Endothelial cell of umbilical vein (primary cell): ENCODE results near the gene TSPAN31. TPM values are rescaled to one million over a fixed set of nuclear protein-coding genes. Genes with fewer than 3 reads are reported as not detected.

ENCODE experiments used
- BruUV-seq: library from RNA; stranded (reverse); fragments of 400-500 nt; replicated peaks from 2 replicates; lab custom pipeline; 2021; lab: Mats Ljungman, UMichigan
- CTCF ChIA-PET: fragments of 300-600, 350-600 bp; sonication (Branson Sonifier 250); formaldehyde crosslinking; loops from one replicate; lab custom pipeline; 2021; ENCODE audit warnings: antibody characterized with exemption, inconsistent platforms; lab: Charles Lee
- POLR2A ChIA-PET: fragments of 300-600, 350-600 bp; sonication (Branson Sonifier 250); formaldehyde crosslinking; loops from one replicate; lab custom pipeline; 2021; ENCODE audit warnings: antibody characterized with exemption, inconsistent platforms; lab: Charles Lee
- DNase-seq: peaks from one replicate; pipeline ENCODE4 v3.0.0-alpha.2; 2011; ENCODE audit warnings: low read depth, low spot score
- FAIRE-seq: peaks from 2 replicates; lab custom pipeline; 2011; peaks lifted over from hg19 to GRCh38; lab: Jason Lieb, UNC
- H2AFZ ChIP-seq: 2 replicates; pipeline ENCODE4 v1.6.0; 2012; ENCODE audit warnings: low read depth, low read length, control low read depth, inconsistent platforms
- H3K27ac ChIP-seq: 2 replicates; pipeline ENCODE4 v1.5.1; 2011; ENCODE audit warnings: low read depth, mild to moderate bottlenecking, control low read depth, low read length, moderate library complexity; ENCODE audit not compliant: insufficient read depth
- H3K27me3 ChIP-seq, 2 experiments: 2 replicates each; pipeline versions ENCODE4 v1.6.0 to v1.6.1; 2011; ENCODE audit warnings: low read length in 2 of 2, mixed read lengths in 1 of 2; ENCODE audit not compliant: control insufficient read depth in 2 of 2, insufficient read depth in 2 of 2
- H3K36me3 ChIP-seq, 2 experiments: 2 replicates in 1 of 2; 3 replicates in 1 of 2; pipeline ENCODE4 v1.5.1; 2011; ENCODE audit warnings: low read length in 2 of 2, mild to moderate bottlenecking in 1 of 2, moderate library complexity in 1 of 2; ENCODE audit not compliant: control insufficient read depth in 2 of 2, insufficient read depth in 2 of 2; ENCODE audit errors: extremely low read depth in 1 of 2
- H3K4me1 ChIP-seq: 3 replicates; pipeline ENCODE4 v1.5.1; 2011; ENCODE audit warnings: mild to moderate bottlenecking, low read length; ENCODE audit not compliant: control insufficient read depth, insufficient read depth; ENCODE audit errors: extremely low read depth
- H3K4me2 ChIP-seq: 2 replicates; pipeline ENCODE4 v1.6.1; 2011; ENCODE audit warnings: low read length, control low read depth, mixed read lengths; ENCODE audit not compliant: insufficient read depth
- H3K4me3 ChIP-seq, 3 experiments: fragments of 200-600 bp in 1 of 3; sonication (generic), shearing (Covaris generic) in 1 of 3; replicated peaks in 1 of 3; 2 replicates each; pipeline ENCODE4 v1.5.1; 2011 to 2016; ENCODE audit warnings: control low read depth in 3 of 3, low read length in 3 of 3, mild to moderate bottlenecking in 2 of 3, inconsistent platforms in 1 of 3, low read depth in 1 of 3, moderate library complexity in 1 of 3; ENCODE audit not compliant: insufficient read depth in 1 of 3
- H3K79me2 ChIP-seq: 2 replicates; pipeline ENCODE4 v1.6.0; 2012; ENCODE audit warnings: low read length, inconsistent platforms; ENCODE audit not compliant: control insufficient read depth, insufficient read depth
- H3K9ac ChIP-seq: replicated peaks from 2 replicates; pipeline ENCODE3; 2011; ENCODE audit warnings: low read length, control low read depth; ENCODE audit not compliant: insufficient read depth; ENCODE audit errors: extremely low read depth
- H3K9me1 ChIP-seq: replicated peaks from 3 replicates; pipeline ENCODE4 v1.6.0; 2011; ENCODE audit warnings: mild to moderate bottlenecking, low read length; ENCODE audit not compliant: control insufficient read depth, insufficient read depth; ENCODE audit errors: extremely low read depth
- H3K9me3 ChIP-seq: replicated peaks from 2 replicates; pipeline ENCODE4 v1.5.1; 2012; ENCODE audit warnings: low read length, inconsistent platforms; ENCODE audit not compliant: control insufficient read depth, insufficient read depth
- H4K20me1 ChIP-seq: replicated peaks from 2 replicates; pipeline ENCODE3; 2011; ENCODE audit warnings: mild to moderate bottlenecking, low read length; ENCODE audit not compliant: control insufficient read depth, insufficient read depth; ENCODE audit errors: extremely low read depth
- EZH2 ChIP-seq: IDR thresholded peaks from 2 replicates; pipeline ENCODE4 v1.6.1; 2012; ENCODE audit warnings: borderline replicate concordance, low read depth, mild to moderate bottlenecking, moderate library complexity, low read length, inconsistent platforms; ENCODE audit not compliant: severe bottlenecking
- GATA2 ChIP-seq: IDR thresholded peaks from 2 replicates; pipeline ENCODE4 v1.7.0; 2011; ENCODE audit warnings: low read depth, mild to moderate bottlenecking, moderate library complexity, mixed read lengths, low read length; ENCODE audit not compliant: insufficient read length, insufficient read depth
- POLR2A ChIP-seq: IDR thresholded peaks from 2 replicates; pipeline ENCODE4 v1.6.1; 2012; ENCODE audit warnings: low read depth, mild to moderate bottlenecking, control low read depth, low read length
- dilution Hi-C: fragments of 300-500 bp; cut with MboI; formaldehyde crosslinking; loops from one replicate; pipeline ENCODE4 v1.15.0; 2019; ENCODE audit warnings: low sequenced_read_pairs; ENCODE audit not compliant: extremely low pct_ligation_motif_present
- intact Hi-C: fragments of 100-400 bp; cut with micrococcal nuclease; formaldehyde crosslinking; loops from one replicate; pipeline ENCODE4 v1.10.0; 2022
- polyA plus RNA-seq, 4 experiments: library from polyadenylated mRNA; depleted of rRNA in 3 of 4; stranded (reverse) in 3 of 4; unstranded in 1 of 4; fragments of >200 nt; gene quantifications; 2 replicates each; pipeline versions ENCODE4 v1.2.1 to v1.2.3, GENCODE V29; 2011 to 2012; ENCODE audit warnings: missing spikeins in 1 of 4
- total RNA-seq: library from RNA; stranded (reverse); gene quantifications from 2 replicates; pipeline ENCODE4 v1.2.3, GENCODE V29; 2021
- TF ChIP-seq, protein P1 (sequence below), 2 donors: IDR thresholded peaks; 1 replicate in 1 of 2; 2 replicates in 1 of 2; pipeline ENCODE4 v1.5.1; 2011; ENCODE audit warnings: low read length in 2 of 2, mild to moderate bottlenecking in 2 of 2, moderate library complexity in 2 of 2, control low read depth in 1 of 2, inconsistent platforms in 1 of 2, low read depth in 1 of 2; ENCODE audit not compliant: insufficient read depth in 1 of 2; ENCODE audit errors: extremely low read depth in 1 of 2
- TF ChIP-seq, protein P2 (sequence below): IDR thresholded peaks from 2 replicates; pipeline ENCODE4 v1.6.1; 2011; ENCODE audit not compliant: insufficient read depth, insufficient read length

Gene TSPAN31
- total and polyA plus RNA-seq, 2 donors (not counting 3 experiments of a cell fraction or from before 2014, with no cell fraction given): 15.0 to 43.9 TPM

DNA sequence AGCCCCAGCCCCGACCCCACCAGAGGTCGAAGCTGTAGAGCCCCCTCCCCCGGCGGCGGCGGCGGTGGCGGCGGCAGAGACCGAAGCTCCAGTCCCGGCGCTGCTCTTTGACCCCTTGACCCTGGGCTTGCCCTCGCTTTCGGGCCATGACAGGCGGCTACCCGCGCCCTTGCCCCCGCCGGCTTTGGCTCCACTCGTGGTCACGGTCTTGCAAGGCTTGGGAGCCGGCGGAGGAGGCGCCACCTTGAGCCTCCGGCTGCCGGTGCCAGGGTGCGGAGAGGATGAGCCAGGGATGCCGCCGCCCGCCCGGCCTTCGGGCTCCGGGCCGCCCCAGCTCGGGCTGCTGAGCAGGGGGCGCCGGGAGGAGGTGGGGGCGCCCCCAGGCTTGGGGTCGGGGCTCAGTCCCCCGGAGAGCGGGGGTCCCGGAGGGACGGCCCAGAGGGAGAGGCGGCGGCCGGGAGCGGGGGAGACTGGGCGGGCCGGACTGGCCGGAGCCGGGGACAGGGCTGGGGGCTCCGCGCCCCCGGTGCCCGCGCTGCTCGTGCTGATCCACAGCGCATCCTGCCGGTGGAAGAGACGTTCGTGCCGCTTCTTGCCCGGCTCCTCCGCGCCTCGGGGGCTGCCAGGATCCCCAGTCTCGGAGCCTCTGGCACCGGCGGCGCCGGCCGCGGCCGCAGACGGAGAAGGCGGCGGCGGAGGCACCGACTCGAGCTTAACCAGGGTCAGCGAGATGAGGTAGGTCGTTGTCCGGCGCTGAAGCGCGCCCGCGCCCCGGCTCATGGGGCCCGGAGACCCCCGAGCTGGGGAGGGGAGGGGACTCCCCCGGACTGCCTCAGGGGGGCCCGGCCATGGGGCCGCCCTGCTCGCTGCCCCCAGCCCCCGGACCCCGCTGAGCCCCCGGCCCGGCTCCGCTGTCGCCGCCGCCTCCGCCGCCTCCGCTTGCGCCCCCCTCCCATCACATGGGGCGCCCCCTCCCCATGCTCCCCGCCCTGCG lies 7.1 kb upstream of the TSPAN31 start:
- DNase-seq (no peak), FAIRE-seq (no peak)
- intact Hi-C loops: loop anchor here (1.0 kb wide), 1 partner anchor 154 kb away; no protein-coding TSS in a partner anchor
- no TSS peak for BruUV-seq
- ChIA-PET CTCF (interaction anchor here (1.0 to 6.1 kb wide), 4 partner anchors 12 to 155 kb away, joined by 4 to 48 read pairs (median 7); no protein-coding TSS in a partner anchor), POLR2A (no interaction called here)
- Histone ChIP-seq H3K4me2 (no peak overlapping the region), H3K36me3 (no peaks in the 10 kb centered on the region), H2AFZ (no peak overlapping the region), H4K20me1 (no peaks in the 10 kb centered on the region), H3K9me1 (no peaks in the 10 kb centered on the region), H3K9ac (no peak overlapping the region), H3K79me2 (no peaks in the 10 kb centered on the region), H3K27me3 (peaks cover 68 to 77% of the 10 kb centered on the region in 2 experiments), H3K4me1 (peaks cover 5% of the 10 kb centered on the region), H3K9me3 (no peaks in the 10 kb centered on the region), H3K4me3 (no peak overlapping the region), H3K27ac (no peak overlapping the region)
- TF ChIP-seq POLR2A: no peak
- no peak for TF ChIP-seq GATA2
- TF ChIP-seq, protein P1, sequence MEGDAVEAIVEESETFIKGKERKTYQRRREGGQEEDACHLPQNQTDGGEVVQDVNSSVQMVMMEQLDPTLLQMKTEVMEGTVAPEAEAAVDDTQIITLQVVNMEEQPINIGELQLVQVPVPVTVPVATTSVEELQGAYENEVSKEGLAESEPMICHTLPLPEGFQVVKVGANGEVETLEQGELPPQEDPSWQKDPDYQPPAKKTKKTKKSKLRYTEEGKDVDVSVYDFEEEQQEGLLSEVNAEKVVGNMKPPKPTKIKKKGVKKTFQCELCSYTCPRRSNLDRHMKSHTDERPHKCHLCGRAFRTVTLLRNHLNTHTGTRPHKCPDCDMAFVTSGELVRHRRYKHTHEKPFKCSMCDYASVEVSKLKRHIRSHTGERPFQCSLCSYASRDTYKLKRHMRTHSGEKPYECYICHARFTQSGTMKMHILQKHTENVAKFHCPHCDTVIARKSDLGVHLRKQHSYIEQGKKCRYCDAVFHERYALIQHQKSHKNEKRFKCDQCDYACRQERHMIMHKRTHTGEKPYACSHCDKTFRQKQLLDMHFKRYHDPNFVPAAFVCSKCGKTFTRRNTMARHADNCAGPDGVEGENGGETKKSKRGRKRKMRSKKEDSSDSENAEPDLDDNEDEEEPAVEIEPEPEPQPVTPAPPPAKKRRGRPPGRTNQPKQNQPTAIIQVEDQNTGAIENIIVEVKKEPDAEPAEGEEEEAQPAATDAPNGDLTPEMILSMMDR (IDR thresholded peaks at IDR 0.05; ENCODE audit: extremely low read depth in 1 of 2, insufficient read depth in 1 of 2, low read depth in 1 of 2, low read length in 2 of 2): peak in 1 of 2 donors; percentile 54
- peak; percentile 96 for TF ChIP-seq EZH2
- TF ChIP-seq, protein P2, sequence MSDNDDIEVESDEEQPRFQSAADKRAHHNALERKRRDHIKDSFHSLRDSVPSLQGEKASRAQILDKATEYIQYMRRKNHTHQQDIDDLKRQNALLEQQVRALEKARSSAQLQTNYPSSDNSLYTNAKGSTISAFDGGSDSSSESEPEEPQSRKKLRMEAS: no peak
- dilution Hi-C loops: no loop called here
